ENCODE data around the gene ACP5.

ACP5 gene

GRCh38 chr19:11555246-11555645 is 22.2 kb downstream of the ACP5 start:
- Histone ChIP-seq H3K27ac (ENCODE audit: low read length) (no peak overlapping the region), H2AFZ (ENCODE audit: low read depth, low read length) (no peak overlapping the region), H3K4me1 (ENCODE audit: low read length) (peaks cover 28% of the 10 kb centered on the region), H3K9me3 (ENCODE audit: insufficient read depth, low read length) (no peaks in the 10 kb centered on the region), H3K4me3 (ENCODE audit: low read length) (no peak overlapping the region), H3K36me3 (replicated peaks; ENCODE audit: low read depth, low read length) (peaks cover 20% of the 10 kb centered on the region), H3K27me3 (ENCODE audit: low read depth, low read length) (no peaks in the 10 kb centered on the region), H3K9ac (ENCODE audit: low read length) (no peak overlapping the region), H4K20me1 (ENCODE audit: insufficient read depth, low read length) (peaks cover 34% of the 10 kb centered on the region), H3K79me2 (ENCODE audit: low read length) (peaks cover 30% of the 10 kb centered on the region), H3K4me2 (ENCODE audit: low read length) (no peak overlapping the region)
- no peak for TF ChIP-seq EZH2phosphoT487 (IDR thresholded peaks at IDR 0.05; ENCODE audit: low read depth)
- TF ChIP-seq CTCF (IDR thresholded peaks at IDR 0.05; ENCODE audit: low read depth, low read length), result no peak

- Histone ChIP-seq H3K9me3 (ENCODE audit: insufficient read depth, low read length) (no peaks in the 10 kb centered on the region), H3K27ac (ENCODE audit: low read length) (peak overlapping the region; percentile 61), H3K4me2 (ENCODE audit: low read length) (peak overlapping the region; percentile 75), H4K20me1 (ENCODE audit: insufficient read depth, low read length) (peaks cover 34% of the 10 kb centered on the region), H3K4me3 (ENCODE audit: low read length) (peak overlapping the region; percentile 39), H3K9ac (ENCODE audit: low read length) (no peak overlapping the region), H2AFZ (ENCODE audit: low read depth, low read length) (no peak overlapping the region), H3K36me3 (replicated peaks; ENCODE audit: low read depth, low read length) (peaks cover 20% of the 10 kb centered on the region), H3K27me3 (ENCODE audit: low read depth, low read length) (no peaks in the 10 kb centered on the region), H3K79me2 (ENCODE audit: low read length) (peaks cover 26% of the 10 kb centered on the region), H3K4me1 (ENCODE audit: low read length) (peaks cover 26% of the 10 kb centered on the region)
- no peak for TF ChIP-seq CTCF (IDR thresholded peaks at IDR 0.05; ENCODE audit: low read depth, low read length)
- no peak for TF ChIP-seq EZH2phosphoT487 (IDR thresholded peaks at IDR 0.05; ENCODE audit: low read depth)
Observed at GRCh38 chr19:11554160-11554559, 23.3 kb downstream of the ACP5 start.

GRCh38 chr19:11552666-11553372 is 24.6 kb downstream of the ACP5 start:
- Histone ChIP-seq H3K4me1 (ENCODE audit: low read length) (peaks cover 19% of the 10 kb centered on the region), H3K4me2 (ENCODE audit: low read length) (no peak overlapping the region), H2AFZ (ENCODE audit: low read depth, low read length) (no peak overlapping the region), H4K20me1 (ENCODE audit: insufficient read depth, low read length) (peaks cover 27% of the 10 kb centered on the region), H3K36me3 (replicated peaks; ENCODE audit: low read depth, low read length) (peaks cover 20% of the 10 kb centered on the region), H3K9me3 (ENCODE audit: insufficient read depth, low read length) (no peaks in the 10 kb centered on the region), H3K27ac (ENCODE audit: low read length) (no peak overlapping the region), H3K4me3 (ENCODE audit: low read length) (no peak overlapping the region), H3K9ac (ENCODE audit: low read length) (no peak overlapping the region), H3K27me3 (ENCODE audit: low read depth, low read length) (no peaks in the 10 kb centered on the region), H3K79me2 (ENCODE audit: low read length) (peaks cover 14% of the 10 kb centered on the region)
- no peak for TF ChIP-seq CTCF (IDR thresholded peaks at IDR 0.05; ENCODE audit: low read depth, low read length)
- TF ChIP-seq EZH2phosphoT487 (IDR thresholded peaks at IDR 0.05; ENCODE audit: low read depth), result no peak

- H3K4me2 ChIP-seq (ENCODE audit: low read length), result no peak overlapping the region
- H3K9ac ChIP-seq (ENCODE audit: low read length), result no peak overlapping the region
- H3K36me3 ChIP-seq (replicated peaks; ENCODE audit: low read depth, low read length), result peaks cover 20% of the 10 kb centered on the region
- TF ChIP-seq EZH2phosphoT487 (IDR thresholded peaks at IDR 0.05; ENCODE audit: low read depth) (no peak), CTCF (IDR thresholded peaks at IDR 0.05; ENCODE audit: low read depth, low read length) (peak; percentile 49)
- H3K79me2 ChIP-seq (ENCODE audit: low read length), result peaks cover 7% of the 10 kb centered on the region; the same call in 1 of the 2 replicates
- H3K4me1 ChIP-seq (ENCODE audit: low read length), result peaks cover 17% of the 10 kb centered on the region
- H3K27ac ChIP-seq (ENCODE audit: low read length), result no peak overlapping the region
- no peak overlapping the region for H3K4me3 ChIP-seq (ENCODE audit: low read length)
- H2AFZ ChIP-seq (ENCODE audit: low read depth, low read length), result no peak overlapping the region
- no peaks in the 10 kb centered on the region for H3K9me3 ChIP-seq (ENCODE audit: insufficient read depth, low read length)
- H3K27me3 ChIP-seq (ENCODE audit: low read depth, low read length), result no peaks in the 10 kb centered on the region
- peaks cover 22% of the 10 kb centered on the region for H4K20me1 ChIP-seq (ENCODE audit: insufficient read depth, low read length)
Observed at GRCh38 chr19:11551603-11552235, 25.7 kb downstream of the ACP5 start.

All from OCI-LY3 (cell line).